ENCODE measurements around the gene CADPS2.

The CADPS2 gene

DNA sequence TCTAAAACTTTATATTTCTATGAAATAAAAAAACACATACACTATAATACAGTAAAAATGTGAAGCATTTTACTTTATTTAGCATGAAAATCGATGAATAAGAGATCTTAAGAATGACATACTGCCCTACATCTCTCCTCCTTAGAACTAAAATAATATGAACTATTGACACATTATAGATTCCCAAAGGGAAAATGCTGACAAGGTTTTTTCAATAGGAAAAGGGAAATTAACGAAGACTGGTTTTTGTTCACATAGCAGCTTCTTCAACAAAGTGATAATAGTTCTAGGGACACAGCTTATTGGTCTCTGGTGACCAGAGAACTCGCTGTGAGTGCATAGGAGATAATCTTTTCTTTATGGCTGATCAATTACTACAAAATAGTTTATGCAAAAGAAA lies 523.8 kb downstream of the CADPS2 start:
- DNase-seq (ENCODE audit: low read depth), result no peak

DNA sequence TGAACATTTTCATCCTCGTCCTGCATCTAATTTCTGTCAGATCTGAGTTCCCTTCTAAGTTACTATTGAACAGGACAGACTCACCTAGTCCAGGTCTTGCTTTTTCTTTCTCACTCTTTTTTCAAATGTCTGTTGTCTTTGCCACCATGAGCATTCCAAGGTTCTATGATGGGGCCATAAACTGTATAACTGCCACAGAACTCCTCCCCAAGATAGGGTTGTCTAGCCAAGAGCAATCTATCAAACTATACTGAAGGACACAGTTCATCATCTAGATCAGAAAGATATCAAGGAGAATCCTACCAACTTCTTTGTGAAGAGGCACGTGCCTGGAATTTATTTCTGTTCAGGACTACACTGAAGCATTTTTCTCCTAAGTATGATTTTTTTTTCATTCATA lies 531.6 kb downstream of the CADPS2 start:
- DNase-seq (ENCODE audit: low read depth), result no peak

DNA sequence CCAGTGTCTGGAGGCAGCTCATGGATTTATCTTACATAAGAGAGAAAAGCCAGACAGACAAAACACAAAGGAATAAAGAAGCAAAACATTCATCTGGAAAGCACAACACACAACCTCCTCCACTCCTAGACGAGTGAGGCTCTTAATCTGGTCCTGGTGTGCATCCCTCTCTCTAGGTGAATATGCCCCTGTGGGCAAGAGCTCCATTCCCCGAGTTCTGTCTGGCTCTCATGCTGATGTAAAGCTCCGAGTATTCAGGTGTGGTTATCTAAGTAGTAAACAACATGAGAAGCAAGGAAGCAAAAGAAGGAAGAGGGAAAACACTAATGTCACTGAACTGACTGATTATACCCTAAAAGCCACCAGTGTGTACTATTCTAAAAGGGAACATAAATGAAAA lies 533.8 kb downstream of the CADPS2 start:
- DNase-seq (ENCODE audit: low read depth), result no peak

DNA sequence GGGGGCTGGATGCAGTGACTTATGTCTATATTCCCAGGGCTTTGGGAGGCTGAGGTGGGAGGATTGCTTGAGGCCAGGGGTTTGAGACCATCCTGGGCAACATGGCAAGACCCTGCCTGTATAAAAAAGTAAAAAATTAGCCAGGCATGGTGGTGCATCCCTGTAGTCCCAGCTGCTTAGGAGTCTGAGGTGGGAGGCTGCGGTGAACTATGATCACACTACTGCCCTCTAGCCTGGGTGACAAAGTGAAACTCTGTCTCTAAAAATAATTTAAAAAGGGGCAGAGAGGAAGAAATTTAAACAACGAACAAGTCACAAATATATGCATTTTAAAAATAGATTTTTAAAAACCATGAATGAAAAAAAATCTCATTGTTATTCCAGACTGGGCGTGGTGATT lies 535.6 kb downstream of the CADPS2 start:
- no peak for DNase-seq (ENCODE audit: low read depth)

DNA sequence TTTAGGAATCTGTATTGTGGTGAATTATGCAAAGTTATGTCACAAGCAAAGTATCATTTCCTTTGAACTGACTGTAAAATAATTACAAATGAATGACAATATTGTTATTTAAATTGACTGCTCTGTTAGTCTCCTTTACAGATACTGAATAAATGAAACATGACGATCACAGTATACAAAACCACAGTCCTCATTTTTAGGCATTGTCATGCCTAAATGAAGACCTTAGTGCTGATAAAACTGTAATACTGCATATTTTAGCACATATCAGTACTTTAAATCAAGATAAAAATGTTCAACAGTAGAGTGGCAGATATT lies 542.0 kb downstream of the CADPS2 start:
- no peak for DNase-seq (ENCODE audit: low read depth)

DNA sequence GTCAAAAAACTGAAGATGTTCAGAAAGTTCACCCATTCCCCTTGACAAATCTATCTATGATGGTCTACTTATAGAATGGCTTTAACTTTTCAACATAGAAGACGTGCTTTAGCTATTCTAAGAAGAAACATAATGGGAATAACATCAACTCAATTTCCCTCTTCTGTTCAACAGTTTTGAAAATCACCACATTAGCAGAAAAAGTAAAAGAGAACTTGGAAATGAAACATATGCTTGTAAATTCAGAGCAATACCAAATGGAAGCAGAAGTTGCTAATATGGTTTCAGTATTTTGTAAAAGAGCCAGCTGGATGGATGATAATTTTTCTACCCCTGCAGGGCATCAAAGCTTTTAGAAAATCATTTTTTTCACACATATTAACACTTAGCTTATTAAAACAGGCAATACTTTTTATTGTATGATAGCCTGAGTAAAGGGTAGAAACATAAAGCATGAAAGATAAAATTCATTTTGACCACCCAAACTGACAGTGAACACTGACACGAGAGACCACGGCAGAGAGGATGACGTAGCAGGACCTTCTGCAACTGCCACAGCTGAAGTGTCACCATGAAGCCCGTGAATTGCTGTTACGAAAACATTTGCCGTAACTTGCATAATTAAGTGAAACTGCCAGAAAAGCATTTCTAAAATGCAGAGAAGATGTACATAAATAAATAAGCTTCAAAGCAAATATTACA lies 542.5 kb downstream of the CADPS2 start:
- DNase-seq (ENCODE audit: low read depth), result no peak

DNA sequence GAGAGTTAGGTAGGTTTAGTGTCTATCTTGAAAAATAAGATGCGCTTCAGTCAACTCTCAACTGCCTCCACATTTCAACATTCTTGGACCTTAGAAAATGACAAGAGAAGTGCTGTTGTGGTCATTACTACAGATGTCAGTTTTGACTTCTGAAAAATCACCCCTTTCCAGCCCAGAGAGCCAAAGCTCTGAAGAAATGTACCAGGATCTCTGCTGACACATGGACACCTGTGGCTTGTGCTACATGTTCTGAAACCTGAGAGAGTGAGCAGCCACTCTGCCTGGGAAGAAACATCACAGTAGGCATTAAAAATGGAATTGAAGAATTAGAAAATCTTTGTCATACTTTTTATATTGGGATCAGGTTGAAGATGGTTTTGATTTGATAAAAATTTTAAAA lies 545.8 kb downstream of the CADPS2 start:
- DNase-seq (ENCODE audit: low read depth), result no peak

DNA sequence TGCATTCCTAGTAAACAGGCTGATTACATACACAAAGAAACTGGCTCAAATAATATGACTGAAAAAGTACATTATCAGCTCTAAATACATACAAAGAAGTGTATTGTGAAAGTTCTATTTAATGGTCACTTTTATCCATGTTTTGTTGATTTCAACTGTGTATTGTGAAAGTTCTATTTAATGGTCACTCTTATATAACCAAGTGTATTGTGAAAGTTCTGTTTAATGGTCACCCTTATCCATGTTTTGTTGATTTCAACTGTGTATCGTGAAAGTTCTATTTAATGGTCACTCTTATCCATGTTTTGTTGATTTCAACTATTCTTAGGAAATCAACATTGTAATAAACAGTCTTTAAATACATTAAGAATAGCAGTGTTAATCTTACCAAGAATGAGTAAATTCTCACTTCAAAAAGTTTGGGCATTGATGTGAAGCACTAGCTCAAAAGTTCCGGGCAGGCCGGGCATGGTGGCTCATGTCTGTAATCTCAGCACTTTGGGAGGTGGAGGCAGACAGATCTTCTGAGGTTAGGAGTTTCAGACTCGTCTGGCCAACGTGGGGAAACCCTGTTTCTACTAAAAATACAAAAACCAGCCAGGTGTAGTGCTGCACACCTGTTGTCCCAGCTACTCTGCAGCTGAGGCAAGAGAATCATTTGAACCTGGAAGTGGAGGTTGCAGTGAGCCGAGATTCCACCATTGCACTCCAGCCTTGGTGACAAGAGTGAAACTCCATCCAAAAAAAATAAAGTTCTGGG lies 546.9 kb downstream of the CADPS2 start:
- DNase-seq (ENCODE audit: low read depth), result no peak

DNA sequence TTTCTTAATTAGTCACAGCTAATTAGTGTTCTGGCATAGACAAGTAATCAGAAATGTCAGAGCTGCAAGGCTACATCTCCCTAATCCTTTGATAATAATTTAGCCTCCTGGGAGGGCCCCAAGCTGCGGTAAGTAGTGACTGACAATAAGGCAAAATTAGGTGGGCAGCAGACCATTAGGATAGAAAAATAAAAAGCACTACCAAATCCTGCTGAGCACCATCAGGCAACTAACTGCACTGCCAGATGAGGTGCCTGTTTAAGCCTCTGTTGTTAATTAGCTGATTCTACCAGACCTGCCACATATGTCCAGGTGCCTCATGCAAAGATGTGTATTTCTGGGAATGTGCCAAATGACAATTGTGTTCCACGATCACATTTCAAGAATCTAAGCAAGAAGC lies 549.2 kb downstream of the CADPS2 start:
- no peak for DNase-seq (ENCODE audit: low read depth)

DNA sequence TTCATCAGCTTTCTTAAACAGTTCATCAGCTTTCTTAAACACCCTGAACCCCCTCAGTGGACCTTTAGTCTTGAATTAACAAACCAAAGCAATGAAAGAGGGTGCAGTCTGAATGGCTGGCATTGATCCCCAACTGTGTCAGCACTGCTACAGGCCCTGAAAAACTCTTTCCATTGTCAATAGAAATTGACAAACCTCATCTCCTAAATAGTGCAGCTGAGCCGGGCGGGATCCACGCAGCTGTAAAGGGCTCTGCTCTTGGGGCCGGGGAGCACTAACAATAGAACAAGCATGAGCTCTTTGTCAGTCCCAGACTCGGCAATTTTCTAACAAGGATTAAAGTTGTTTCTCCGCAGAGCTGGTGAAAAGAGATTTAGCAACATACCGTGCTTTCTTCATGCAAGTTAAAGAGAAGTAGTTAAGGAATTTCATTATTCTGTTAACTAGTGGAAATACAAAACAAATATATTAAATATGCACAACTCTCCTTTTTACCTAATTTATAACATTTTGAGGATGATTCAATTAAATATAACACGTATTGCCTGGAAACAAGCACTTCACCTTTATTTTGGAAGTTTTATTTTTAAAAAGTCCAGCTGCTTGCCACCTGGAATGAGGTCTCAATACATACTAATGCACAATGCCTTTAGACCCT lies 557.0 kb downstream of the CADPS2 start:
- DNase-seq (ENCODE audit: low read depth), result no peak

DNA sequence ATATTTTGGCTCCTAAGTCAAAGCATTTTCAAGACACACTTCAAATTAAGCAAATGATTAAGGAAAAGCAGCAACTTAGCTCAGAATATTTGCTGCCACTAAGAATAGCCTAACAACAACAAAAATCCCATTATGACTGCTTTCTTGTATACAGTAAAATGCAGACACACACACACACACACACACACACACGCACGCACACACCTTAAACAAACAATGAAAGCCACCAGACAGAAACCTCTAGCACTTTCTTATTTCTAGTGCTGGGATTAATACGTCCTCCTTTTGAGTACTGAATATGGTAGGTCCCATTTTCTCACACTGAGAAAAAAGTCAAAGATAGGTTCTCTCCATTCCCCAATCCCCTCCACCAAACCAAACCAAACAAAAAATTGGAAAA lies 558.3 kb downstream of the CADPS2 start:
- DNase-seq (ENCODE audit: low read depth), result no peak

DNA sequence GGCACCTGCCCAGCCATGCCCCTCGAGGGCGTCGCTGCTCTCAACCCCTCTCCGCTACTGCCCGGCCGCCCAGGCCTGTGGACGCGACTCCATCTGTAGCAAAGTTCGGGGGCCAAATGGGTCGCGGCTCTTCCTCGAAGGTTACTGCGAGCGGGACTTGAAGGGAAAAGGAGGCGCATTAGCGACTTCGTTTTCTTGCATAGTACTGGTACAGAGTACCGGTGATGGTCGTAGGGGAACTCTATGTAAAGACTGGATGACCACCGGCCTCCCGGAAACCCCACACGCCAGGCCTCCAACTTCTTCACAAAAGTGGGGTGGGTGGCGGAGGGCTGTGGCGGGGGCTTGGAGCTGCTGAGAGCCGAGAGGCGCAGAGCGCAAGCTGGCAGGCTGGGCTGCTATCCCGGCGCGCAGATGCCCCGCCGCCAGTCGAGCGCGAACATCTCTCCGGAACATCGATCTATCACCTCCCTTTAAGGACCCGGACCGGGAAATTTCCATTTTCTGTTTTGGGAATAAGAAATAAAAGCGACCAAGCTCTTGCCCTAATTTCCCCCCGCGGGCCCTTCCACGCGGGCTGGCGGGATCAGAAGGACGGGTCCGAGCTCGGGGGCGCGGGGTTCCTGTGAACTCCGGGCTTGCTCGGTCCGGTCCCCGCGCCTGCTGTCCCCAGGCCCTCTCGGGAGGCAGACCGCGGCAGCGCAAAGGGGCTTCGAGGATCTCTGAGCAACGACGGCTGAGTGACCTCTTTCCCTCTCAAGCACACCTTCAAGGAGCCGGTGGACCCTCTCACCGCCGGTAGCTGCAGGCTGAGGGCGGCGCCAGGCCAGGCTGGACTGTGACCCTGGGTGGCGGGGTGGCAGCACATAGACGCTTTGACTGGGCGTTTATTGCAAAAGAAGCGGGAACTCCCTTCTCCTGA lies 569.5 kb downstream of the CADPS2 start:
- DNase-seq (ENCODE audit: low read depth), result no peak

DNA sequence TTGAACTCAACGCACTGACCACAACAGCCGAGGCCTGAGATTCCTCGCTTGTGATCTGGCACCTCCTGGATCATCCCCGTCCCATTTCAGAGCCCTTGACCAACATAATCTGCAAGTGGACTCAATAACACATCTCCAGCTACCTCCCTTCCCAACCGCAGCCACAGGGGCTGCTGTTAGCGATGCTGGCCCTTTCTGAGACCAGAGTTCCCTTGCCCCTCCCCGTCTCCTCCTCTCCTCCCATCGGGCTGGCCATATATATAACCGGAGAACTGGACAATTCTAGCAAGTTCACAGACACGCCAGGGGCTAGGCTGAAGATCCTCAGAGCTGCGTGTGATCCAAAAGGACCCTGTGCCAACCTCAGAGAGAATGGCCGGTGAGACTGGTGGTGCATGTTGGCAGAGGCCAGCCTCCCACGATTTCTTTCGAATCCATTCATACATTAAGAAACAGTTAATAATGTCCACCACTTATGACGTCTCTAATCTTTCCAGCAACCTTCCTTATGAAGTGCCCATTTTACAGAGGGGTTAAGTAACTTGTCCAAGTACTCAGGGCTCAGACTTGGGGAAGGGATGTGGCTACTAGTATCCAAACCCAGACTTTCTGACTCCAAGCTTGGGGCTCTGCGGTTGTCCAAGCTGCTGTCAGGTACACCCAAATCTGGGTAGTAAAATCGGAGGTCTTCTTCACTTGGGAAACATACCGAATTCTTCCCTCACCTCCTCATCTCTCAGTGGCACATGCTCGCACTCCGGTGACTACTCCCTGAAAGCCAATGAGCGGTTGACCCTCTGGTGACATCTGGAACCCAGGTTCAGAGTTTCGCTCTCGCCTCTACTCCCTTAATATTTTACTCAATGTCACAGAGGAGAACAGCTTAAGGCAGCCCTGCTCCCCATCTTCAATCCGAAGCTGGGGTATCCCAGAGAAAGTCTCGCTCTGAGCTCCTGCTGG lies 570.5 kb downstream of the CADPS2 start:
- DNase-seq (ENCODE audit: low read depth), result no peak

DNA sequence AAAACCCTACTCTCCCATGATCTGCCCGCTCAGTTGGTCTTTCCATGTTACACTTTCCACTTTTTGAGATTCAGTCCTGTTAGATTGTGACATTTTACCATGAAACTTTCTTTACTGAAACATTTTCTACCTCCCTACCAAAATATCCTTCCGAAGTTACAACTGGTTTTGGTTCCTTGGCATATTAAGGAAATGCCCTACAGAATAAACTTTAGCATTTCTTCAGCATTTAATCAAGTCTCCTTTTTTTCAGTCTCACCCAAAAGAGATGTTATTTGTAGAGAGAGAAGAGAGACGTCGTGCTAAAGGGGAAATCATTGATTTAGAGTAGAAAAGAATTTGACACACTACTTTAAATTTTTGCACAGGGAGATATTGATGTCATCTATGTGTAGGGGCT lies 572.0 kb downstream of the CADPS2 start:
- no peak for DNase-seq (ENCODE audit: low read depth)

DNA sequence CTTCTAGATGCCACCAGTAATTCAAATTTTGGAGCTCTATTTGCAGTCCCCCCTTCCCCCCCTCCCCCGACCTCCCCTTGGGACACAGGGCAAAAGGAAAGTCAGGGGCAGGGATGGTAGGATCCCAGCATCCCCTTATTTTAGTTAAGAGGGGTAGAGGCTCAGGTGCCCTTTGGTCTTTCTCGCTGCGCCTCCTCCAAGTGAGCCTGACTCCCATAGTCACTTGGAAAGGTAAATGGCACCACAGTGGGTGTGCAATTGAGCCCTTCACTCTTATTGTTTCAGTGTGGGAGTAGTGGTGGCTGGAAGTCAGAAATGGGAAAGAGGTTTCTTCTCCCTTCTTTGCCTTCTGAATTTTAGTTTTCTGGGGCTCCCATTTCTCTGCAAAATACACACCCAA lies 573.5 kb downstream of the CADPS2 start:
- DNase-seq (ENCODE audit: low read depth), result no peak

DNA sequence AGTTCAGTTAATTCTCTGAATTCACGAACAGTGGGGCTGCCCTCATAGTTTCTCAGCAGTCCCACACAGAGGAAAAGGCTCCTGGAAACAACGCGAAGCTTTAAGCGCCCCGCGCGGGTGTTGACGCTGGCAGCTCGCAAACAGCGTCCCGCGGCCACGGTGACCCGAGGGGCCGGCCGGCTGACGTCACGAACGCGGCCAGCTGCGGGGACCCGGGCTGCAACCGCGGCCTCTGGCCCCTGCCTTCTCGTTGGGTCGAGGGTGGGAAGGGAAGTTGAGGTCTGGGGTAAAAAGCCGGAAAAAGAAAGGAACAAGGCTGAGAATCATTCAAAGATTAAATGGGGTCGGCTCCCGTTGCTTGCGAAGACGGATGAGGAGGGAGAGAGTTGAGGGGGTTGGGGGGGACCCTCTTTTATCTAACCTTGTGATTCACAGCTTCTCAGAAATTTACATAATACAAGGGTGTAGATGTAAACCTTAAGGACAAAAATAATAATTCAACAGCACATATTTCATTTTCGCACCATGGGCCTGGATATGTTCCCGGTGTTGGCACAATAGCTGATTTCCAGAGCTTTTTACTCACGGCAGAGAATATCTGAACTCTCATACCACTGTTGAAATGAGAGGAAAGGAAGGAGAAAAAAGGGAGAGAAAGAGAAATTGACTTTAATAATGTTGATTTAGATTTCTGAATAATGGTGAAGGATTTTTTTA lies 574.4 kb downstream of the CADPS2 start:
- DNase-seq (ENCODE audit: low read depth), result no peak

DNA sequence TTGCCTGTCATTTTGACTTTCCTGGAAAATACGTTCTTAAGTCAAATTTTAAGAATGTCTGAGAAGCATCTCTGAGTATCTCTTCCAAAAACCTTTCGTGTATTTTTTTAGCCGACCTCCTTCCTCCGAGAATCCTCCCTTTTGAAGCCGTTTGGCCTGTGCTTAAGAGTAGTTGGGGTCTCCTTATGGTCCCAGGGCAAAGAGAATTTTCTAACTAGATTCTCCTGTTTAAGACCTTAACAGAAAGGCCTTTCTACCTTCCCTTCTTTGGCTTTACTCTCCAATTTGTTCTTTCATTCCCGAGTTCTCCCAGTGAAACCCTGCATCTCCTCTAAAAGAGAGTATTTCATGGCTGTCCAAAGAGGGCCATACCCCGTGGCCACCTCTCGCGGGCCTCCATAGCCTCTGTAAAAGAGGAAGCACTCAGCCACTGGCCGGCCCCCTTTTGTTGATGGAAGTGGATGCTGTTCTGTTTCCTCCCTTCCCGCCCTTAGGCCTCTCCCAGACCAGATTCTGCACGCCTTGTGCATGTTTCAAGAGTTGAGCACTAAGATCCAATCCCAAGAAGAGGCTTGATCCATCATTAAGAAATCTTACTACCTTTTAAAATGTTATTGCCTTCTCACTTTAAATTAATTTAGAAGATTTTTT lies 575.1 kb downstream of the CADPS2 start:
- DNase-seq (ENCODE audit: low read depth), result no peak

DNA sequence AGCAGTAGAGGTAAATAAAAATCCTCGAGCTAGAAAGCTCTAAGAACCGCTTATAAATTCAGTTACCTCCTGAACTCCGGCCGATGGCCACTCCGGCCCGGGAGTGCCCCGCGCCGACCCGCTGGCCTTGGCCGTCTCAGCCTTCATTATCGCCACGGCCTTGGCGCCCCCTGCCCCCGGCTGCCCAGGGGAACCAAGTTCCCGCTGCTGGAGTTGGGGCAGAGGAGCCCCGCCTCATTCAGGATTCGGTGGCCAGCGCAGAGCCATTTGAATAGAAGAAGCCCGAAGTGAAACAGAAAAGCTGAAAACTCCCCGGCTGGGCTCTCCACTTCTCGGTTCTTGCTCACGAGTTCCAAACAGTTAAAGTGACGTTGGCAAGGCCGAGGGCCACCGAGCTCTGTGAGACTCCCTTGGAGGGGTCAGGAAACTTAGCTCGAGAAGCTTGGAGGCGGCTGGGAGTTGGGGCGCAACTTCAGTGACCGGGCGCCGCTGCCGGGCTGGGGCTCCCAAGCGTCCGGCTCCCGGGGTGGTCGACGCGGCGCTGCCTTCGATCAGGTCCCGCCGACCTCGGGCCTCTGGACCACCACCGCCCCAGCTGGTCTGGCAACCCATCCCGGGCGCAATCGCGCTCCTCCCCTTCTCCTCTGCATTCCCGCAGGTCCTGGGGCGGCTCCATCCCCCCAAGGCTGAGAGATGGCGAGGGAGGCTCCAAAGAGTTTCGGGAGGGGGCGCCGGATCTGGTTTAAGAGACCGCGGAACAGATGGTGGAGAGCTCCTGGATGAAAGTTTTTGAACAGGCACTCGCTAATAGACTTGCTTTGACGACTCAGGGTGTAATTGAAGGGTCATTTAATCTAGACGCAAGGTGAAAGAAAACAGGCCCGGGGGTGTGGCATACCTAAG lies 575.9 kb downstream of the CADPS2 start:
- no peak for DNase-seq (ENCODE audit: low read depth)

DNA sequence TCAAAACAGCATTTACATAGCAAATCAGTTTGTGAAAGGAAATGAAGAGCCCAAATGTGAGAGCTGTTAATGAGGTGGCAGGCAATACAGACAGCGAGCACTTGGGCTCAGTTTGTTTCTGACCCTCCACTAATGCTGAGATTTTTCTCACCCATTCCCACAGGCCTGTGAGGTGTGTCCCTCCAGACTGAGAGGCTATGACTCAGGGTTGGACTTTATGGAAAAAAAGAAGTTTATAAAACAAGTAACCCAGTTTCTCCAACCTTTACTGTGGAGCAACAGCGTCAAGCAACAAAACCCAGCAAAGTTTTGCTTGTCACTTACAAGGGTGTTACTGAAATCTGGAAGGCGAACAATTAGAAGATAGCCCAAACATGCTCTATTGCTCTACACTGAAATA lies 576.8 kb downstream of the CADPS2 start:
- no peak for DNase-seq (ENCODE audit: low read depth)

All from GM04504 (cell line).